22Rv1 (cell line): ENCODE data around the gene IGSF9B.
A peak's percentile ranks its signal among the peaks of the same experiment; 100 is the strongest.

Experiments used
- CTCF ChIP-seq: fragments of 450-650 bp; IDR thresholded peaks from 2 replicates; pipeline ENCODE4 v1.5.1; 2017; ENCODE audit warnings: mild to moderate bottlenecking
- ZFX ChIP-seq: fragments of 450-650 bp; IDR thresholded peaks from 2 replicates; pipeline ENCODE4 v1.6.1; 2017; ENCODE audit warnings: antibody characterized with exemption, borderline replicate concordance

DNA sequence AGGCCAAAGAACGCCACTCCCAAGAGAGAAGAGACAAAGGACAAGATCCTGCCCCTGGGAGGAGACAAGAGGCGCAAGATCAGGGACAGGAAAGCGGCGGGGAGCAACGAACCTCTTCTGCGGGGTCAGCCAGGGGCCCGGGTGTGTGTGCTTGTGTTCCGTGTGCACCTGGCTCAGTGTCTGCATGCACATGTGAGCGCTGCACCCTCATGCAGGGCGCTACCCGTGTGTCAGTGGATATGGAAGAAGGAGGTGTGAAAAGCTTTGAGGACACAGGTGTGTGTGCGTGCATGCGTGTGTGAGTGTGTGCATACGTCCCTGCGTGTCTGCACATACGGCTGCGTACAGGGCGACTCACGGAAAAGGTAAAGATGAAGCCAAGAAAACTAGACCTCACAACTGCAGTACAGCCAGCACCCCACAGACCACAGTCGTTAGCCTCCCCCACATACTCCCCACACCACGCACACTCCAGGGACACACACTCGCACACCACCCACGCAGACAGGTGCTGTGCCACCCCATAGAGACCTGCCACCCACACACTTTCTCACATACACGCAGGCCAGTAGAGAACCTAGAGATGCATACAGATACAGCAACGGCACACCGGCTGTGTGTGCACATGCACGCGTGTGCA is 11.0 kb upstream of the IGSF9B start:
- TF ChIP-seq CTCF (0 out of 2 replicates have a peak, but pooled peaks have one; percentile 13), ZFX (no peak)
